Measurements from ENCODE around the gene GLDC. TPM values are rescaled to one million over a fixed set of nuclear protein-coding genes. Genes with fewer than 3 reads are reported as not detected.

GLDC gene
- total and polyA plus RNA-seq, 9 donors, result 0.07 to 4.3 (median 0.72) TPM; not detected in 2

- Histone ChIP-seq H3K4me3 (no peak overlapping the region), H3K4me1 (ENCODE audit: insufficient read depth) (no peaks in the 10 kb centered on the region), H3K27ac (no peak overlapping the region), H3K9me3 (no peaks in the 10 kb centered on the region), H3K27me3 (no peaks in the 10 kb centered on the region), H3K36me3 (no peaks in the 10 kb centered on the region)
- DNase-seq, result no peak
- intact Hi-C loops (cut with DNase I), result no loop called here
- 48 to 49% (median 49%) methylated on average over 5 of the region's 5 CpGs for WGBS, 3 donors
- TF ChIP-seq, protein P1, sequence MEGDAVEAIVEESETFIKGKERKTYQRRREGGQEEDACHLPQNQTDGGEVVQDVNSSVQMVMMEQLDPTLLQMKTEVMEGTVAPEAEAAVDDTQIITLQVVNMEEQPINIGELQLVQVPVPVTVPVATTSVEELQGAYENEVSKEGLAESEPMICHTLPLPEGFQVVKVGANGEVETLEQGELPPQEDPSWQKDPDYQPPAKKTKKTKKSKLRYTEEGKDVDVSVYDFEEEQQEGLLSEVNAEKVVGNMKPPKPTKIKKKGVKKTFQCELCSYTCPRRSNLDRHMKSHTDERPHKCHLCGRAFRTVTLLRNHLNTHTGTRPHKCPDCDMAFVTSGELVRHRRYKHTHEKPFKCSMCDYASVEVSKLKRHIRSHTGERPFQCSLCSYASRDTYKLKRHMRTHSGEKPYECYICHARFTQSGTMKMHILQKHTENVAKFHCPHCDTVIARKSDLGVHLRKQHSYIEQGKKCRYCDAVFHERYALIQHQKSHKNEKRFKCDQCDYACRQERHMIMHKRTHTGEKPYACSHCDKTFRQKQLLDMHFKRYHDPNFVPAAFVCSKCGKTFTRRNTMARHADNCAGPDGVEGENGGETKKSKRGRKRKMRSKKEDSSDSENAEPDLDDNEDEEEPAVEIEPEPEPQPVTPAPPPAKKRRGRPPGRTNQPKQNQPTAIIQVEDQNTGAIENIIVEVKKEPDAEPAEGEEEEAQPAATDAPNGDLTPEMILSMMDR (IDR thresholded peaks at IDR 0.05), result no peak
- TF ChIP-seq EP300 (IDR thresholded peaks at IDR 0.05), result no peak
- no peak for TF ChIP-seq POLR2A (IDR thresholded peaks at IDR 0.05)
Observed at GRCh38 chr9:6584881-6585597, 60.5 kb downstream of the GLDC start.

GRCh38 chr9:6581253-6581652, 64.3 kb downstream of the GLDC start:
- 85 to 90% (median 86%) methylated on average over 3 of the region's 3 CpGs for WGBS, 3 donors
- H3K27ac ChIP-seq, result no peak overlapping the region
- no peaks in the 10 kb centered on the region for H3K4me1 ChIP-seq (ENCODE audit: insufficient read depth)
- intact Hi-C loops (cut with DNase I), result no loop called here
- H3K27me3 ChIP-seq, result no peaks in the 10 kb centered on the region
- H3K36me3 ChIP-seq, result no peaks in the 10 kb centered on the region
- H3K4me3 ChIP-seq, result no peak overlapping the region
- no peak for DNase-seq
- no peak for TF ChIP-seq POLR2A (IDR thresholded peaks at IDR 0.05)
- no peak for TF ChIP-seq EP300 (IDR thresholded peaks at IDR 0.05)
- TF ChIP-seq, protein P1 (IDR thresholded peaks at IDR 0.05), result no peak
- H3K9me3 ChIP-seq, result no peaks in the 10 kb centered on the region

- H3K36me3 ChIP-seq, result no peaks in the 10 kb centered on the region
- no peak for DNase-seq
- WGBS, 3 donors, result 84 to 89% (median 86%) methylated on average over 6 of the region's 6 CpGs
- intact Hi-C loops (cut with DNase I), result no loop called here
- H3K4me1 ChIP-seq (ENCODE audit: insufficient read depth), result no peaks in the 10 kb centered on the region
- H3K4me3 ChIP-seq, result no peak overlapping the region
- no peak for TF ChIP-seq POLR2A (IDR thresholded peaks at IDR 0.05)
- TF ChIP-seq EP300 (IDR thresholded peaks at IDR 0.05), result no peak
- TF ChIP-seq, protein P1 (IDR thresholded peaks at IDR 0.05), result no peak
- no peak overlapping the region for H3K27ac ChIP-seq
- H3K9me3 ChIP-seq, result no peaks in the 10 kb centered on the region
- no peaks in the 10 kb centered on the region for H3K27me3 ChIP-seq
Observed at GRCh38 chr9:6579613-6580012, 65.9 kb downstream of the GLDC start.

DNA sequence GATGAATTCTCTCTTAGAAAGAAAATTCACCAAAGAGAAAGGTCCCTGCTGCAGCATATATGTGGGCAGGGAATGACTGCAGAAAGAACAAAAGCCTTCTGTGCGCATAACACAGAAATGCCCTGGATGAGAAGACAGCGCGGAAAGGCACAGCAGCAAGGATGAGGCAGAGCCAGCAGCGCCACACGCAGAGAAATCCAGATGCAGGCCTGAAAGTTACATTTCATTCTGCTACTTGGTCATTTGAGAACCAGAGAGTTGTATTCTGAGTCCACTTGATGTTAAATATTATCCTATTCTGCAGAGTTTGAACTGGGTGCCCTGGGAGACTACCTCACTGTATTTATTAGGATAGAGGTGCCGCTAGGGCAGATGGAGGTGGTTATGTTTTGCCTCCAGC, 68.5 kb downstream of the GLDC start:
- H3K27me3 ChIP-seq, result no peaks in the 10 kb centered on the region
- no peaks in the 10 kb centered on the region for H3K4me1 ChIP-seq (ENCODE audit: insufficient read depth)
- TF ChIP-seq, protein P1 (IDR thresholded peaks at IDR 0.05), result no peak
- no peak for TF ChIP-seq EP300 (IDR thresholded peaks at IDR 0.05)
- TF ChIP-seq POLR2A (IDR thresholded peaks at IDR 0.05), result no peak
- no peak overlapping the region for H3K4me3 ChIP-seq
- WGBS, 3 donors, result 90 to 94% (median 91%) methylated on average over 6 of the region's 6 CpGs
- H3K36me3 ChIP-seq, result no peaks in the 10 kb centered on the region
- no peak overlapping the region for H3K27ac ChIP-seq
- no peaks in the 10 kb centered on the region for H3K9me3 ChIP-seq
- intact Hi-C loops (cut with DNase I), result no loop called here
- no peak for DNase-seq

All from ovary (tissue), 9 donors.